K562 (cell line): ENCODE data around the gene ARID5B. TPM values are rescaled to one million over a fixed set of nuclear protein-coding genes. Genes with fewer than 3 reads are reported as not detected.

Experiments
- ATAC-seq: fragments of 200-7000 bp; cut with Tn5 transposase; 3 replicates; pipeline ENCODE4 v1.9.1; 2020; ENCODE audit warnings: moderate library complexity
- BruUV-seq: library from RNA; stranded (reverse); fragments of 400-500 nt; replicated peaks from 2 replicates; lab custom pipeline; 2021; lab: Mats Ljungman, UMichigan
- CTCF ChIA-PET: fragments of 300-600 bp; formaldehyde crosslinking; extraction: SDS; loops from one replicate; lab custom pipeline; 2021; ENCODE audit warnings: low intra/inter-chr PET ratio; lab: Yijun Ruan, JAX
- POLR2A ChIA-PET: fragments of 300-600, 350-650 bp; sonication (Branson Sonifier 250); formaldehyde crosslinking; extraction: SDS; loops from one replicate; lab custom pipeline; 2021; ENCODE audit warnings: antibody characterized with exemption, inconsistent platforms; lab: Yijun Ruan, JAX
- DNase-seq, 4 experiments: peaks; one replicate each; pipeline versions ENCODE4 v3.0.0 to v3.0.0-alpha.2; 2011 to 2018; ENCODE audit warnings: low spot score in 3 of 4, mixed read lengths in 3 of 4; ENCODE audit errors: extremely low read depth in 1 of 4
- FAIRE-seq: peaks from 2 replicates; lab custom pipeline; 2011; peaks lifted over from hg19 to GRCh38; lab: Jason Lieb, UNC
- H2AFZ ChIP-seq: 2 replicates; pipeline ENCODE4 v1.6.0; 2011; ENCODE audit warnings: low read depth, low read length, control low read depth, inconsistent platforms
- H3K27ac ChIP-seq: fragments of 200-600 bp; 3 replicates; pipeline ENCODE4 v1.8.0; 2011; ENCODE audit warnings: low read depth, mild to moderate bottlenecking, control low read depth, inconsistent platforms, low read length, moderate library complexity, mixed read lengths; ENCODE audit errors: extremely low read depth
- H3K27me3 ChIP-seq, 2 experiments: fragments of 300-600 bp in 1 of 2; 2 replicates in 1 of 2; 3 replicates in 1 of 2; pipeline versions ENCODE4 v1.6.0 to v1.8.0; 2011; ENCODE audit warnings: inconsistent platforms in 2 of 2, low read length in 2 of 2, mild to moderate bottlenecking in 1 of 2, mixed read lengths in 1 of 2, moderate library complexity in 1 of 2; ENCODE audit not compliant: control insufficient read depth in 2 of 2, insufficient read depth in 2 of 2
- H3K36me3 ChIP-seq: fragments of 300-600 bp; 3 replicates; pipeline ENCODE4 v1.8.0; 2011; ENCODE audit warnings: mild to moderate bottlenecking, low read length, inconsistent platforms; ENCODE audit not compliant: control insufficient read depth, insufficient read depth
- H3K4me1 ChIP-seq, 2 experiments: fragments of 200-600 bp in 1 of 2; replicated peaks in 1 of 2; 2 replicates in 1 of 2; 3 replicates in 1 of 2; pipeline versions ENCODE4 v1.5.1 to v1.8.0; 2011; ENCODE audit warnings: inconsistent platforms in 2 of 2, low read length in 2 of 2, mild to moderate bottlenecking in 1 of 2, mixed read lengths in 1 of 2, moderate library complexity in 1 of 2; ENCODE audit not compliant: control insufficient read depth in 2 of 2, insufficient read depth in 2 of 2
- H3K4me2 ChIP-seq: 2 replicates; pipeline ENCODE4 v1.6.1; 2011; ENCODE audit warnings: low read length, control low read depth, inconsistent platforms, mixed read lengths; ENCODE audit not compliant: insufficient read depth
- H3K4me3 ChIP-seq: fragments of 200-600 bp; sonication (generic), shearing (Covaris generic); 2 replicates; pipeline ENCODE4 v1.5.1; 2016; ENCODE audit warnings: control low read depth, inconsistent platforms
- H3K79me2 ChIP-seq: fragments of 200-600 bp; 3 replicates; pipeline ENCODE4 v1.8.0; 2011; ENCODE audit warnings: low read length, inconsistent platforms; ENCODE audit not compliant: control insufficient read depth, insufficient read depth
- H3K9ac ChIP-seq, 2 experiments: 2 replicates each; pipeline versions ENCODE4 v1.6.0 to v1.6.1; 2011; ENCODE audit warnings: low read depth in 2 of 2, low read length in 2 of 2, control low read depth in 1 of 2, inconsistent platforms in 1 of 2, mild to moderate bottlenecking in 1 of 2, mixed read lengths in 1 of 2; ENCODE audit not compliant: insufficient read depth in 1 of 2
- H3K9me1 ChIP-seq: one replicate; pipeline ENCODE4 v1.6.0; 2011; ENCODE audit warnings: inconsistent platforms, mild to moderate bottlenecking, low read length, moderate library complexity; ENCODE audit not compliant: control insufficient read depth, insufficient read depth
- H3K9me3 ChIP-seq: replicated peaks from 2 replicates; pipeline ENCODE4 v1.5.1; 2011; ENCODE audit warnings: low read depth, low read length, inconsistent platforms; ENCODE audit not compliant: control insufficient read depth, insufficient read depth
- H4K20me1 ChIP-seq: replicated peaks from 2 replicates; pipeline ENCODE4 v1.6.1; 2011; ENCODE audit warnings: low read length, inconsistent platforms, mixed read lengths; ENCODE audit not compliant: control insufficient read depth, insufficient read depth
- BCL6 ChIP-seq: fragments of 250-450 bp; sonication (Bioruptor Pico); IDR thresholded peaks from 2 replicates; pipeline ENCODE4 v1.4.0; 2020
- FOXJ2 ChIP-seq: fragments of 200-800 bp; sonication (Bioruptor generic); IDR thresholded peaks from 2 replicates; pipeline ENCODE4 v1.6.1; 2016; ENCODE audit warnings: missing genetic modification characterization, missing compliant biosample characterization
- ZNF263 ChIP-seq: sonication (generic); formaldehyde crosslinking; IDR thresholded peaks from 2 replicates; pipeline ENCODE4 v1.8.0; 2022; ENCODE audit warnings: mild to moderate bottlenecking, missing genetic modification reagents, borderline replicate concordance
- ZNF311 ChIP-seq: fragments of 250-450 bp; sonication (Bioruptor Pico); IDR thresholded peaks from 2 replicates; pipeline ENCODE4 v1.4.0; 2020; ENCODE audit warnings: mild to moderate bottlenecking, moderate library complexity
- WGBS: fragments of 100-300 bp; shearing (Covaris generic); methylation state at CpG from one replicate; pipeline ENCODE4 v1.1.6; 2016; ENCODE audit warnings: low coverage, mixed read lengths; ENCODE audit not compliant: insufficient coverage; ENCODE audit errors: missing lambda C conversion rate; 5-methylcytosine and 5-hydroxymethylcytosine counted together
- in situ Hi-C: fragments of 300-500 bp; cut with MboI; formaldehyde crosslinking; loops from 4 replicates; pipeline ENCODE4 v1.15.0; 2018; ENCODE audit warnings: inconsistent platforms, mixed read lengths
- intact Hi-C: fragments of 100-400 bp; cut with micrococcal nuclease; formaldehyde crosslinking; loops from 2 replicates; pipeline ENCODE4 v1.14.2; 2022
- polyA plus RNA-seq, 8 experiments: library from polyadenylated mRNA; depleted of rRNA in 4 of 8; stranded (reverse) in 5 of 8; unstranded in 3 of 8; fragments of >200 nt; fragmentation: Nextera tagmentation in 2 of 8; fragmentation: Illumina TruSeq in 1 of 8; extraction: Ambion mirVana in 2 of 8; extraction: Trizol in 1 of 8; gene quantifications; 2 replicates each; pipeline versions ENCODE4 v1.2.1 to v1.2.3, GENCODE V29; 2011 to 2014; ENCODE audit warnings: inconsistent platforms in 1 of 8, missing spikeins in 1 of 8
- total RNA-seq, 7 experiments: library from RNA; depleted of rRNA in 6 of 7; stranded (reverse); fragments of >200 nt in 6 of 7; fragmentation: Illumina TruSeq in 2 of 7; extraction: Trizol in 2 of 7; gene quantifications; 2 replicates each; pipeline versions ENCODE4 v1.2.1 to v1.2.3, GENCODE V29; 2011 to 2021; ENCODE audit warnings: low replicate concordance in 1 of 7
- TF ChIP-seq, protein P1 (sequence below): IDR thresholded peaks from 2 replicates; pipeline ENCODE4 v1.6.1; 2014; ENCODE audit warnings: antibody characterized with exemption

The ARID5B gene
- total and polyA plus RNA-seq, 9 of the 15 experiments (the other 6 are each of a cell fraction or from before 2014, with no cell fraction given) = 0.48 to 1.6 (median 0.80) TPM

- Histone ChIP-seq H3K9ac (no peak overlapping the region), H3K4me3 (no peak overlapping the region), H3K9me1 (no peaks in the 10 kb centered on the region), H2AFZ (no peak overlapping the region), H3K9me3 (no peaks in the 10 kb centered on the region), H4K20me1 (no peaks in the 10 kb centered on the region), H3K27me3 (no peaks in the 10 kb centered on the region; a peak in 2 of 5 replicates), H3K4me2 (no peak overlapping the region), H3K4me1 (no peaks in the 10 kb centered on the region), H3K27ac (no peak overlapping the region)
- no peak for DNase-seq
- POLR2A ChIA-PET = interaction anchor here (1.0 kb wide), 1 partner anchor 9 kb away, joined by 3 read pairs; no protein-coding TSS in a partner anchor
- no TSS peak for BruUV-seq
- WGBS = 8% methylated on average over 6 of the region's 6 CpGs
- TF ChIP-seq BCL6 (CRISPR knock-in tag) (no peak), ZNF311 (no peak), FOXJ2 (no peak), ZNF263 (CRISPR knock-in tag) (peak; percentile 97)
- TF ChIP-seq, protein P1, sequence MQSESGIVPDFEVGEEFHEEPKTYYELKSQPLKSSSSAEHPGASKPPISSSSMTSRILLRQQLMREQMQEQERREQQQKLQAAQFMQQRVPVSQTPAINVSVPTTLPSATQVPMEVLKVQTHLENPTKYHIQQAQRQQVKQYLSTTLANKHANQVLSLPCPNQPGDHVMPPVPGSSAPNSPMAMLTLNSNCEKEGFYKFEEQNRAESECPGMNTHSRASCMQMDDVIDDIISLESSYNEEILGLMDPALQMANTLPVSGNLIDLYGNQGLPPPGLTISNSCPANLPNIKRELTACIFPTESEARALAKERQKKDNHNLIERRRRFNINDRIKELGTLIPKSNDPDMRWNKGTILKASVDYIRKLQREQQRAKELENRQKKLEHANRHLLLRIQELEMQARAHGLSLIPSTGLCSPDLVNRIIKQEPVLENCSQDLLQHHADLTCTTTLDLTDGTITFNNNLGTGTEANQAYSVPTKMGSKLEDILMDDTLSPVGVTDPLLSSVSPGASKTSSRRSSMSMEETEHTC = no peak
- TF ChIP-seq, all 486 proteins: peak for 1
- intact Hi-C loops (no loop called here), in situ Hi-C loops (no loop called here)
- CTCF ChIA-PET = no interaction called here
- FAIRE-seq (no peak), ATAC-seq (no peak; the same call in 2 of the 3 replicates)
- Histone ChIP-seq H3K79me2 (no peaks in the 10 kb centered on the region), H3K36me3 (no peaks in the 10 kb centered on the region)
Measured at GRCh38 chr10:62071846-62072281, 170.4 kb downstream of the ARID5B start.
